ELR (cell line): ENCODE measurements around the gene WSCD2.

Experiments used
- DNase-seq: peaks from one replicate; pipeline ENCODE4 v3.0.0-alpha.2; 2015; ENCODE audit warnings: low read depth

The WSCD2 gene

GRCh38 chr12:108129017-108129812 is at the start of gene WSCD2:
TSS of gene WSCD2 (plus strand) at chr12:108129288. CDS start at chr12:108195833, 66,545 bp downstream.
- peak; percentile 9 for DNase-seq

GRCh38 chr12:108079721-108080120 is 49.4 kb upstream of the WSCD2 start:
- DNase-seq, result no peak

DNA sequence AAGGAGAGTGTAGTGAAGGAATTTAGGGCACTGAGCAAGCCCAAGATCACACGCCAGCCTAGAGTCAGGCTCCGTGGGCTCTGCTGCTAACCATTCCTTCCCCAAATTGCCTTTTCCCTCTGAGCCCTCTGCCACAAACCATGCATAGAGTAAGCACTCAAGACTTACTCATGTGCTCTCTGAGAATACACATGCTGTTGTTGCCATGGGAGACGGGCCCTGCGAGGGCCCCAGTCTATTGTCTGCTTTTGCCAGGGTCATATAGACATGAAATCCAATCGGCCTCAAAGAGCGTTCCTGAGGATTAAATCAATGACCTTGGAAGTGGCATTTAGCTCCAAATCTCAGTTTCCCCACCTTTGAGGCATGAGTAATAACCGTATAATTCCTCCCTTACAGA is 48.7 kb upstream of the WSCD2 start:
- DNase-seq, result no peak

- DNase-seq, result no peak
Observed at GRCh38 chr12:108082485-108082884, 46.6 kb upstream of the WSCD2 start.

- DNase-seq, result no peak
Observed at GRCh38 chr12:108087900-108088299, 41.2 kb upstream of the WSCD2 start.

- no peak for DNase-seq
Observed at GRCh38 chr12:108090107-108090899, 38.8 kb upstream of the WSCD2 start.

GRCh38 chr12:108090932-108091678 is 38.0 kb upstream of the WSCD2 start:
- DNase-seq, result no peak

DNA sequence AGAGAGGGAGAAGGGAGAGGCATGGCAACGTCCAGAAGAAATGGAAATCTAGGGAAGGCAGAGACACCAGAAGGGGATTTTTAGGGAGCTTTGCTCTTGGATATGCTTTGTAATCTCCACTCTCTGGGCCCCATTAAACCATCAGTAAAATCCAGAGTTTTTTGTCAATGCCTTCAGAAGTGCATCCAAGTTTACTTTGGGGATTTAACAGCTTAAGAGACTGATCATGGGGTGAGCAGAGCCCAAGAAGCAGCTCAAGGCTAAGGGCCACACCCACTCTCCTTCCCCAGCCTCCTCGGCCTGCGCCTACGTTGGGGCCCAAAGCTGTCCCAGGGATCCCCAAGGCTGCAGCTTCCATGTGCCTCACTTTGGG is 37.4 kb upstream of the WSCD2 start:
- no peak for DNase-seq

DNA sequence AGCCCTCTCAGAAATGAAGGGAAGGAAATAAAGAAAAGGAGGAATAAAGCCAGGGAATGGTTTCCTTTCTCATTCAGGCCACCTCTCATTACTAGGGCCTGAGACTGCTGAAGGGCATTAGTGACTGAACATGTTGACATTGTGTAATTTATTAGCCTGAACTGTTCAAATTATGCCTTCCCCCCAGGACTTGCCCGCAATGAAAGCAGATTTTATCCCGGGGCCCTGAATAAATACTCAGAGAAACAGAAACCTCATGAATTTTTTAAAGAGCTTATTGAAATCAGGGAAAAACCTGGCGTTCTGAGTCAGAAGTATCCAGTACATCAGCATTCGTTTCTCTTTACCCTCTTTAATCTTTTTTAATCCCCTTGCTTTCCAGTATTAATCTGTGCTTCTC is 35.9 kb upstream of the WSCD2 start:
- no peak for DNase-seq

DNA sequence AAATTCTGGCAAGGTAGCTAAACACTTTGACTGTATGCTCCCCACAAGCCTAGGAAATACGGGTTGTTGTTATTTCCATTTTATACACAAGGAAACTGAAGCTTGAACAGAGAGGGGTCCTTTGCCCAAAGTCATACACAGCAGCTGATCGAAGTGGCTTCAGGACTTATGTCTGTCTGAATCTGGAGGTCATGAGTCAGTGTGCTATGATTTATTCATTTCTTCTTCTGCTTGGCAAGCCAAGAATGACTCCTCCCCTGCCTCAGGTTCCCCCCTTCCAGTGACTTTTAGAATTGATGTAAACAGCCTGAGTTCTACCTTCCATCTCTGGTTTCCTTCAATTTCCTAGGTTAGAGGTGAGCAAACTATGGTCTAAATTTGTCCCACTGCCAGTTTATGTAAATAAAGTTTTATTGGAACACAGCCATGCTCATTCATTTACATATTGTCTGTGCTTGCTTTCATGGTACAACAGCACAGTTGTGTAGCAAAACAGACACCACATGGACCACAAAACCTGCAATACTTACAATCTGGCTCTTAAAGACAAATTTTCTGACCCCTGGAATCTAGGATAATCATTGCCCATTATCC is 34.9 kb upstream of the WSCD2 start:
- no peak for DNase-seq

- no peak for DNase-seq
Observed at GRCh38 chr12:108097160-108097911, 31.8 kb upstream of the WSCD2 start.

GRCh38 chr12:108098374-108098773 is 30.7 kb upstream of the WSCD2 start:
- no peak for DNase-seq

- DNase-seq, result peak; percentile 3
Observed at GRCh38 chr12:108099073-108099472, 30.0 kb upstream of the WSCD2 start.

GRCh38 chr12:108099778-108100489 is 29.2 kb upstream of the WSCD2 start:
- DNase-seq, result no peak

GRCh38 chr12:108101605-108102175 is 27.4 kb upstream of the WSCD2 start:
- DNase-seq, result no peak

GRCh38 chr12:108102363-108102762 is 26.7 kb upstream of the WSCD2 start:
- DNase-seq, result no peak

- no peak for DNase-seq
Observed at GRCh38 chr12:108103087-108103486, 26.0 kb upstream of the WSCD2 start.

- no peak for DNase-seq
Observed at GRCh38 chr12:108103517-108103916, 25.6 kb upstream of the WSCD2 start.

GRCh38 chr12:108104657-108105056 is 24.4 kb upstream of the WSCD2 start:
- no peak for DNase-seq

- no peak for DNase-seq
Observed at GRCh38 chr12:108106599-108106998, 22.5 kb upstream of the WSCD2 start.

DNA sequence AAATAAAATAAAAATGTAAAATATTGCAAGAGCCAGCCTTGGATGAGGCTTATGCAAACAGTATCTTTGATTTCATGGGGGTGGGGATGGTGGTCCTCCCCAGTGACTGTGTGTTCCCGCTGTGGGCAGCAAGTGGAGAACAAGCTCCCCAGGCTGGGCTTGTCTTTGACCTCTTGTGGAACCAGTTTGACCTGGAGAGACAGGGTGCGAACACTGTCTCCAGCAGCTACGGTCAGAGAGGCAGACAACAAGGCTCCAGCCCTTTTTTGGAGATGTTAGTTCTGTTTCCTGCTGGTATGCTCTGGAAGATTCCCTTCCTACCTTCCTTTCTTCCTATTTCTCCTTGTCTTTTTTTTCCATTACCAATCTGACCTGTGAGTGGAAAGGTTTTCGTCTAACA is 21.8 kb upstream of the WSCD2 start:
- DNase-seq, result no peak
